GM12873 (cell line): ENCODE results near the gene FARP1.

Experiments used
- CTCF ChIP-seq: IDR thresholded peaks from 2 replicates; pipeline ENCODE4 v1.5.1; 2012; ENCODE audit warnings: low read depth, mild to moderate bottlenecking, moderate library complexity, low read length, control low read depth; ENCODE audit not compliant: insufficient read depth; ENCODE audit errors: missing control alignments

Gene FARP1

GRCh38 chr13:98343461-98343860 is 200.6 kb downstream of the FARP1 start:
- TF ChIP-seq CTCF: no peak

DNA sequence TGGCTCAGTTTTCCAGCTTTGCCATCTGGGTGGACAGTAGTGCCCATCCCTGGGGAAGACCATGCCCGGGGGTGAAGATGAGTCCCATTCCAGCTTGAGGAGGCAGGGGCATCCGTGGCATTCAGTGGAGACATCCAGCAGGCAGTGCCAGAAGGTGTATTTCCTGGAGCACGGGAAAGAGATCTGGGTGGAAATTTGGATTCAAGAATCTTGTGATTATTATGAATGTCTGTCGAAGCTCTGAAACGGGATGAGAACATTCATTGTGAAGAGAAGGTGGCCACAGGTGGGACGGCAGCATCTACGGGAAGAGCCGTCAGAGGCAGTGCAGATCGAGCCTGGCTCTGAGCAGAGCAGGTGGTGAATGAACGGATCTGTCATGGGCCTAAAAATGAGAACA is 201.5 kb downstream of the FARP1 start:
- TF ChIP-seq CTCF: no peak

GRCh38 chr13:98345107-98345935 is 202.4 kb downstream of the FARP1 start:
- no peak for TF ChIP-seq CTCF

DNA sequence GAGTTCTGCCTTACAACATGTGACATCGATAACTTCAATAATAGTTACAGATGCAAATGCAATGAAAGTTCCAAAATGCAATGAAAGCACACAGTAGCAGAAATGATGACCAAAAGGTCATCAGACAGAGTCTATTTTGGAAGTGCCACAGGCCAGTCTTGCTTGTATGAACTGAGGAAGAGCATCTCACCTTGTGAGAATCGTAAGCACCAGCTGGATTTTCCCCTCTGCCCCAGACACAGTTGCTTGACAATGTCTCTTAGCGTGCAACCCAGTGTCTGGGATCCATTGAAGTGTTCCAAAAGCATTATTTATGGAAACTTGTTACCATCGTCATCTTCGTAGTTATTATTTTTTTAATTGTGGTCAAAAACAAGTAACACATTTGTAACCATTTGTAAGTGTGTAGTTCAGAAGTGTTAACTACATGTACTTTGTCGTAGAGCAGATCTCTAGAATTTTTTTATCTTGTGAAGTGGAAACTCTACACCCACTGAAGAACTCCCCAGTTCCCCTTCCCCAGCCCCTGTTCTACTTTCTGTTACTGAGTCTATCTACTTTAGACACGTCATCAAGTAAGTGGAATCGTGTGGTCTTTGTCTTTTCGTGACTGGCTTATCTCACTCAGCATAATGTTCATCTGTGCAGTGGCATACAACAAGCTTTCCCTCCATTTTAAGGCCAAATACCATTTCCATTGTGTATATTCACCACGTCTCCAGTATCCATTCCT is 204.2 kb downstream of the FARP1 start:
- TF ChIP-seq CTCF: no peak

GRCh38 chr13:98347756-98348155 is 204.9 kb downstream of the FARP1 start:
- no peak for TF ChIP-seq CTCF

- TF ChIP-seq CTCF: no peak
Observed at GRCh38 chr13:98348466-98349200, 205.7 kb downstream of the FARP1 start.
